A549 treated with Mapracorat at 1 μM for 4 hours (cell line): ENCODE results near the gene N4BP3. TPM values are rescaled to one million over a fixed set of nuclear protein-coding genes. Genes with fewer than 3 reads are reported as not detected.

Source experiments
- total RNA-seq: library from RNA; stranded (reverse); fragments of 200-300 nt; extraction: Qiagen RNA extraction; gene quantifications from 5 replicates; pipeline ENCODE4 v1.2.3, GENCODE V29; 2022

N4BP3 gene
- 0.74 to 1.3 TPM (median 1.0 TPM) in 5 replicates for total RNA-seq

GRCh38 chr5:178113141-178113787 lies at the start of gene N4BP3:
Gene N4BP3, plus strand, starts transcription at chr5:178113532. Its CDS starts 6,052 bp downstream, at chr5:178119584.

GRCh38 chr5:178130576-178131445 lies 17.5 kb downstream of the N4BP3 start, which contains the start of gene RMND5B:
Gene RMND5B, plus strand, starts transcription at chr5:178131014. Its CDS starts 7,106 bp downstream, at chr5:178138120.

GRCh38 chr5:178153530-178154340 lies 40.4 kb downstream of the N4BP3 start, which contains the start of gene NHP2:
Gene NHP2, minus strand, starts transcription at chr5:178153885. Its CDS starts 68 bp downstream, at chr5:178153817.

Other genes with a start within 250 kb of the N4BP3 start
- gene PROP1, start 117.3 kb upstream of the N4BP3 start, total RNA-seq: not detected in 5 replicates
- 21.1 to 30.3 TPM (median 30.1 TPM) in 5 replicates for gene RMND5B, start 17.5 kb downstream of the N4BP3 start, total RNA-seq
- gene NHP2, start 40.4 kb downstream of the N4BP3 start, total RNA-seq: 391 to 505 TPM (median 408 TPM) in 5 replicates
- gene GMCL2, start 73.8 kb downstream of the N4BP3 start, total RNA-seq: not detected in 5 replicates
- gene HNRNPAB, start 91.0 kb downstream of the N4BP3 start, total RNA-seq: 305 to 335 TPM (median 317 TPM) in 5 replicates
- 6.3 to 9.6 TPM (median 7.6 TPM) in 5 replicates for gene PHYKPL, start 119.3 kb downstream of the N4BP3 start, total RNA-seq